ENCODE data around the gene PCBP3. TPM values are rescaled to one million over a fixed set of nuclear protein-coding genes. Genes with fewer than 3 reads are reported as not detected.

Gene PCBP3
- total RNA-seq, 1 experiment from 2014 or later = 0.23 TPM

DNA sequence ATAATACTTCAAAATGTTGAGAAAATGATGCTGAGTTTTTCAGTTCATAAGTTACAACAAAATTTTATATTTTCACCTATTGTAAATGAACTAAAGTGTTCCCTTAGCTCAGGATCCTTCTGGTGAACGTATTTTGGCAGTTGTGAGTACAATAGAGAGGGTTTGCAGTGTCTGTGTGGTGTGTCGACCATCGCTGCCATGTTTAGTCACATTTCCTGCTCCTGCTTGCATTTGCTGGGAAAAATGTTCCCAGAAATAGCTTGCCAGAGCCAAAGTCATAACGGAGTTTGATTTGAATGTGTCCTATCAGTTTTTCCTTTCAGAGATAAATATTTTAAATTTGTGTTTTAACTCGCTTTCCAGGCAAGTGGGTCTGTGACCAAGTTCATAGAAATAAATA is 220.9 kb downstream of the PCBP3 start:
- H3K4me3 ChIP-seq = no peak overlapping the region
- H3K9me3 ChIP-seq = no peaks in the 10 kb centered on the region
- DNase-seq = peak; percentile 25
- no peaks in the 10 kb centered on the region for H3K36me3 ChIP-seq
- no peaks in the 10 kb centered on the region for H3K27me3 ChIP-seq

DNA sequence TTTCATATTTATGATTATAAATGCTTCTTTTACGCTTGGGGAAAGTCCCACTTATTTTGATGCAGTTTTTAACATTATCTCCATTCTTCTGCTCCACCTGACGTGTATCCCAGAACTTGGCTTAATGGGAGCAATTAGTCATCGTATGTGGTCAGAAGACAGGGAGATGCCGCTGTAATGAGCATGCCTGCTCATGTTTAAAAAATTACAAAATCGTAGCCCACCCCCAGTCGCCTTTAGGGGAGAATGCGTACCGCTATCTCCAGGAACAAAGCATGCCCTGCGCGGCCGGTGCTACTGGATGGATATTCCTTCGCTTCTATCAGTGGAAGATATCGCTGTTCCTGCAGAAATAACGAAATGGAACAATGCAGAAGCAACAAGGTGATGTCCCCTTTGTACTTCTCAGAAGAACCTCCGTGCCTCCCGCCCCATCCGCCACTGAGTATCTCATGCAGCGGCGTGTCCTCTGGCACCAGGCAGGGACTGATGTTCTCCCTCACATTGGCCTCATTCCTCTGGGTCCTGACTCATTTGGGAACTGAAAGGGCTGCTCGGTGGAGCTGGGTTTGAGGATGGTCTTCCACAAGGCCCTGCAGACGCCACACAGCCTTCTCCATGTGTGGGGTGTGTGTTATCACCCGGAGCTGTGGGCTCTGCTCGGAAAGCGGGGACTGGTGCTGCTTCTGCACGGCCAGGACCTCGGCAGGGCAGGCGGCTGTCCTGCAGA is 221.7 kb downstream of the PCBP3 start:
- DNase-seq = peak; percentile 51
- no peaks in the 10 kb centered on the region for H3K36me3 ChIP-seq
- H3K27me3 ChIP-seq = no peaks in the 10 kb centered on the region
- H3K9me3 ChIP-seq = no peaks in the 10 kb centered on the region
- H3K4me3 ChIP-seq = no peak overlapping the region

- no peak for DNase-seq
- no peaks in the 10 kb centered on the region for H3K9me3 ChIP-seq
- no peaks in the 10 kb centered on the region for H3K27me3 ChIP-seq
- H3K4me3 ChIP-seq = no peak overlapping the region
- no peaks in the 10 kb centered on the region for H3K36me3 ChIP-seq
These were observed 223.0 kb downstream of the PCBP3 start for GRCh38 chr21:45866551-45866950.

DNA sequence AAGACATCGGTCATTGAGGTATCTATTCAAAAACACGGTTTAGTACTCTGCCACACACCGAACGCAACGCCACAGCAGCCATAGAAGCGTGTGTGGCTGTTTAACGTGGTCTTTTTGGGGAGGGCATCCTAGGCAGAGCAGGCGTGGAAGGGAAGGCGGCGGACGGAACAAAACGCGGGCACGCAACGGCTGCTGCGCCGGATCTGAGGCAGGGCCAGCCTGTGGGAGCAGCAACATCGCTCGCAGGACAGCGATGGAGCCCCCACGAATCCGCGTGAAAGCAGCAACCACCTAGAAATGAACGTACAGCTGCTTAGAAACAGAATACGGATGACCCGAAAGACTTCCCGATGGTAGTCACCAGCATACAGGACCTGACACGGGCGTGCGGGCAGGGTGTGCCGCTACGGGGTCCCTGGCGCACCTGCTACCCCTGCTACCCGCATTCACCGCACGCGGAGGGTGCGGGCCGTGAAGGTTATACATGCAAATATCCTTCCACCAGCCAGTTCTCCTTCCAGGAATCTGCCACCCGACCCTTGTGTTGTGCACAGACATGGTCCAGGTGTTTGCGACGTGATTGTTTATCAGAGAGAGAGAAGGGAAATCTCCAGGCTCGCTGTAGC is 223.6 kb downstream of the PCBP3 start:
- no peak for DNase-seq
- no peaks in the 10 kb centered on the region for H3K9me3 ChIP-seq
- no peak overlapping the region for H3K4me3 ChIP-seq
- no peaks in the 10 kb centered on the region for H3K27me3 ChIP-seq
- H3K36me3 ChIP-seq = no peaks in the 10 kb centered on the region

DNA sequence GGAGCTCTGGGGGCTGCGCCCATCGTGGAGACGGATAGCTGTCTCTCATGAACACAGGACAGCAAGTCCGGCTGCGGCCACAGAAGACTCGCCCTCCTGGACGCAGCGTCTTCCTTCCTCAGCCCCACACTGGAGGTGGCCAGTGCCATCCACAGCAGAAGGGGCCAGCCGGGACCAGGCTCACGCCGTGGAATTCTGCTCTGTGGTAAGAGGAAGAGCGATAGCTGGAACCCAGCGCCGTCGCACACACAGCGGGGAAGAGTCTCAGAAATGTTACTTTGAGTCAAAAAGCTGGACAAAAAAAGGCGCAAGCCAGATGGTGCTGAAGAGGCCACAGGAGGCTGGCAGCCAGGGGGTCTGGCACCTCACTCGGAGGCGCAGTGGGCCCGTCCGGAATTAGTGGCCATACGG is 224.2 kb downstream of the PCBP3 start:
- no peaks in the 10 kb centered on the region for H3K27me3 ChIP-seq
- no peaks in the 10 kb centered on the region for H3K9me3 ChIP-seq
- H3K36me3 ChIP-seq = no peaks in the 10 kb centered on the region
- no peak for DNase-seq
- no peak overlapping the region for H3K4me3 ChIP-seq

DNA sequence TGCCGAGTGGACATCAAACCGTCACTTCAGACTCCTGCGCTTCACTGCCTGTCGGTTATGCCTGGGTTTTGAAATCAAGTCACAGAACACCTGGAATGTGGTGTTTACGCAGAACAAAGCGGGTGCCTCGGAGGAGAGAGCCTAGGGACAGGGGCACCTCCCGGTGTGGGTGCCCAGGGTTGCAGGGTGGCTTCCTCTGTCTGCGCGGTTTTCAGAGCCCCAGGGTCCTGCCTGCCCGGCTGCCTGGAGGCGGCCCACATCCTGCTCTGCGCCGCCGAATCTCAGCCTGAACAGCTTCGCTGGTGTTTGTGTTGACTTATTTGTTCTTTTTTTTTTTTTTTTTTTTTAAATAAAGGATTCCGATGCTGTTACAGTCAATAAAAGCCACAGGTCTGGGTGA is 224.6 kb downstream of the PCBP3 start:
- no peaks in the 10 kb centered on the region for H3K36me3 ChIP-seq
- no peaks in the 10 kb centered on the region for H3K27me3 ChIP-seq
- no peak overlapping the region for H3K4me3 ChIP-seq
- DNase-seq = no peak
- no peaks in the 10 kb centered on the region for H3K9me3 ChIP-seq

GRCh38 chr21:45868488-45868887 is 225.0 kb downstream of the PCBP3 start:
- Histone ChIP-seq H3K36me3 (no peaks in the 10 kb centered on the region), H3K4me3 (no peak overlapping the region), H3K9me3 (no peaks in the 10 kb centered on the region), H3K27me3 (no peaks in the 10 kb centered on the region)
- DNase-seq = no peak

DNA sequence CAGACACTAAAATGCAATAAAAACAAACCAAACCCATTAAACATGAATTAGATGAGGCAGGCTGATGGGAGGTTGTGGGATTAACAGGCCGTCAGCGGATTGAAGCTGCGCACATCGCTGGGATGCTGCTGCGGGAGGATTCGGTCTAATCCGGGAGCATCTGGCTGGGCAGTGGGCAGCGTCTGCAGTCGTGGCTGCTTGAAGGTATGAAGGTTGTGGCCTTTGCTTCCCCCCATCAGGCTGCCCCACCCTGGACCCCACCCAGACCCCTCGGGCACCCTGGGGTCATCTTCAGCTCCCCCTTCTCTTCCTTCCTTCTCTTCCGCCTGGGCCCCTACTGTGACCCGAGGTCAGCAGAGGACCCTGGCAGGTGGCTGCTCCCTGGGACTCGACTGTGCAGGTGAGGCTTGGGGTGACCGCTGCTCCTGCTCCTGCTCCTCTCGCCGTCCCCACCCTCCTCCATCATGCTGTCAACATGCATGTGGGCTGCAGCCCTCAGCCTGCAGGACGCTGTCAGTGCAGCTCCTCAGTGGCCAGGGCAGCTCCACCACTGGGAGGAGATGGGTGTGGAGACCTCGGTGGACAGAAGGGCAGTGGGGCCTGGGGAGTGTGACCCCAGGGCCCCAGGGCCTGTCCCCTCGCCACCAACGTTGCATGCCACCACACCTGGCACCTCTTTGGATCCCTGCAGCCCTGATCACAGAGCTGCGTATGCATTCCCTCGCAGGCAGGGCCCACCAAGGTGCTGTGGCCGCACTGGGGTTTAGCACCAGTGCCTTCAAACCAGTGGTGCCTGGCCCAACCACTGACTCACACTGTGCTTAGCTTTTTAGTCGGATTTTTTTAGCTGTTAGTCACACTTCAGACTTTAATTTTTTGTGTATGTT is 225.8 kb downstream of the PCBP3 start:
- Histone ChIP-seq H3K9me3 (no peaks in the 10 kb centered on the region), H3K4me3 (no peak overlapping the region), H3K36me3 (no peaks in the 10 kb centered on the region), H3K27me3 (no peaks in the 10 kb centered on the region)
- DNase-seq = peak; percentile 68

DNA sequence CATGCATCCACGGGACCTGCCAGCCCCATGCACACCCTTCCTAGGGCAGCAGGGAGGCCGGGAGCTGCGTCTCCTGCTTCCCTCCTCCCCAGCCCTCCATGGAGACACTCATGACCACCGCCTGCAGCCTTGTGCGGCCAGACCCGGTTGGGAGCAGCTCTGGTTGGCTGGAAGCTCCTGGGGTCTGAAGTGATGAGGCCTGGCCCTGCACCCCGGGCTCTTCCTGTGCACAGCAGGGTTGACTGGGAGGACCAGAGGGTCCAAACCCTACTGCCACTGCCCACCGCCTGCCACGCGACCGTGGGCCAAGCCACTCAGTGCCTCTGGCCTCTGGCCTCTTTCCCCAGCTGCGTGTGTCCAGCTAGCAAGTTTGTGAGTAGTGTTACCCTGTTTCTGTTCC is 226.9 kb downstream of the PCBP3 start:
- H3K9me3 ChIP-seq = no peaks in the 10 kb centered on the region
- no peak overlapping the region for H3K4me3 ChIP-seq
- H3K27me3 ChIP-seq = no peaks in the 10 kb centered on the region
- no peak for DNase-seq
- H3K36me3 ChIP-seq = no peaks in the 10 kb centered on the region

- no peak for DNase-seq
- no peak overlapping the region for H3K4me3 ChIP-seq
- H3K27me3 ChIP-seq = no peaks in the 10 kb centered on the region
- no peaks in the 10 kb centered on the region for H3K36me3 ChIP-seq
- H3K9me3 ChIP-seq = no peaks in the 10 kb centered on the region
These were observed 227.5 kb downstream of the PCBP3 start for GRCh38 chr21:45870851-45871615.

DNA sequence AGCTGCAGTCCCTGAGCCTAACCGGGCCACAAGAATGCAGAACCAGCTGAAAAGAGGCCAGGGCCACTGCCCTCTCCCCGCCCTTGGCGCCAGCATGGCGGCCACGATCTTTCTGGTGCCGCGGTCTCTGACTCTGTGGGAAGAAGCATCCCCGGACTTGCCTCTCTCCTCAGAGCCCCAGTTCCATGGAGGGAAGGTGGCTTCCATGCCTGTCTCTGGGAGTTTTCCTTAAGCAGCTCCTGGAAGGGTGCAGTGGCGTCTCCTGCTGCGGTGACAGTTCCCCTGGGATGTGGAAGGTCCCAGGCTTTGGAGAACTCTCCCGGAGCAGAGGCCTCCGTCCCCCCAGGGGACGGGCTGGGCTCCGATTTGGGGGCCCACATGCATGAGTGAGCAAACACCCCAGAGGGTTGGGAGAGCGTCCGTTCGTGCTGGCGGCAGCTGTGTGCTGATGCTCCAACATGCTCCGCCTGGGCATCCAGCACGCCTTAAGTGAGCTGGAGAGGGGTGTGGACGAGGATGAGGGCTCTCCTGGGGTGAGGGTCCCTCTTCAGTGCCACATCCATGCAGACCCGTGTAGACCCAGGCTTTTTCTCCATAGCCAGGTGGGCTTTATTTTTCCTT is 228.2 kb downstream of the PCBP3 start:
- no peaks in the 10 kb centered on the region for H3K36me3 ChIP-seq
- DNase-seq = no peak
- H3K27me3 ChIP-seq = no peaks in the 10 kb centered on the region
- H3K9me3 ChIP-seq = no peaks in the 10 kb centered on the region
- no peak overlapping the region for H3K4me3 ChIP-seq

DNA sequence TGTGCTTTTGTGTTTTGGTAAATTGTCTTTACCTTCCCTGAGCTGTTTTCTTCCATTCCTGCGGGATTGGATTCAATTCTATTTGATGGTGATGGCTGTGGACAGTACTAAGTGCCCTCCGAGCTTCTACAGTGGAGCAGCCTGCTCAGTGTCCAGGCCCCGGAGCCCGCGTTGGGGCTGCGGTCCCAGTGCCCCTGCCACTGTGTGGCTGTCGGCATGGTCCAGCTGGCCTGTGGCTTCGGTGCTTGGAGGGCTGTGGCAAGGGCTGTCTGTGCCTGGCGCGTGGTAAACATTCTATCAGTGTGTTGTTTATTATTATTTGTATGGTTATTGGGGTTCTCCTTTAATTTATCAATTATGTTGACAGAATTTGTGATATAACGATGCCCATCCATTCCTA is 228.9 kb downstream of the PCBP3 start:
- Histone ChIP-seq H3K4me3 (no peak overlapping the region), H3K9me3 (no peaks in the 10 kb centered on the region), H3K27me3 (no peaks in the 10 kb centered on the region), H3K36me3 (no peaks in the 10 kb centered on the region)
- DNase-seq = no peak

DNA sequence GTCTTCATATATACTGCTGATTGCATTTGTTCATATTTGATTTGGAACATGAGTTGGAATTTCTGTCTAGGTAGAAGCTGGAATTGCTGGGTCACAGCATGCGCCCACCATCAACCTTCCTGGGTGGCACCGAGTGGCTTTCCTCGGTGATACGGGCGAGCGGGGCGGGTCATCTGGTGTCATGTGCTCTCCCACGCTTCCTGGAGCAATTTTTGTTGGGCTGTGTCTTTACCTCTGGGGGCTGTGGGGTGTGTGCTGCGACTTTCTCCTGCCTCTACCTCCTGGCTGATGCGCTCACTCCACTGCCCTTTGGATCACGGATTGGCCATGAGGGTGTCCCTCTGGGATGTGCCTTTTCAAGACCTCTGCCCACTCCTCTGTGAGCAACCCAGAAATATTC is 229.4 kb downstream of the PCBP3 start:
- Histone ChIP-seq H3K36me3 (no peaks in the 10 kb centered on the region), H3K27me3 (no peaks in the 10 kb centered on the region), H3K9me3 (no peaks in the 10 kb centered on the region), H3K4me3 (no peak overlapping the region)
- no peak for DNase-seq

DNA sequence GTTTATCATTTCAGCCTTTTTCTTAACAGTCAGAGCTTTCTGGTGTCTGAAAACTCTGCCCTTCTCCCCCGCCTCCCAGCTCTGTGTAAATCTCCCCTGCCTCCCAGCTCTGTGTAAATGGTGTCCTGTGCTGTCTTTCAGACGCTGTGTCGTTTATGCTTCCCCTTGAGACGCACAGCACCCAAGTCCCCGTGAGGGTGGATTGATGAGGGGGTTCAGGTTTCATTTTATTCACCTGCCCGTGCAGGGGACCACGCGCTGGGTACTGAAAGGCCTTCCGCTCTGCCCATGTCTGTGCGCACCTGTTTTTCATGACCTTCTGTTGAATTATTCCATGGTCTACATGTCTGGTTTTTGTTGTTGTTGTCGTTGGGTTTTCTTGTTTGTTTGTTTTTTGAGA is 229.9 kb downstream of the PCBP3 start:
- Histone ChIP-seq H3K36me3 (no peaks in the 10 kb centered on the region), H3K27me3 (no peaks in the 10 kb centered on the region), H3K9me3 (no peaks in the 10 kb centered on the region), H3K4me3 (no peak overlapping the region)
- DNase-seq = no peak

- Histone ChIP-seq H3K4me3 (no peak overlapping the region), H3K36me3 (no peaks in the 10 kb centered on the region), H3K27me3 (no peaks in the 10 kb centered on the region), H3K9me3 (no peaks in the 10 kb centered on the region)
- DNase-seq = no peak
These were observed 230.3 kb downstream of the PCBP3 start for GRCh38 chr21:45873866-45874265.

- Histone ChIP-seq H3K4me3 (peak overlapping the region; percentile 19), H3K36me3 (no peaks in the 10 kb centered on the region), H3K27me3 (no peaks in the 10 kb centered on the region), H3K9me3 (no peaks in the 10 kb centered on the region)
- peak; percentile 98 for DNase-seq
These were observed 231.3 kb downstream of the PCBP3 start for GRCh38 chr21:45874716-45875415.
